ENCODE results near the gene FBXO44. TPM values are rescaled to one million over a fixed set of nuclear protein-coding genes. Genes with fewer than 3 reads are reported as not detected.

FBXO44 gene
- total RNA-seq, 6 donors from 2014 or later = 14.7 to 114 (median 18.0) TPM

DNA sequence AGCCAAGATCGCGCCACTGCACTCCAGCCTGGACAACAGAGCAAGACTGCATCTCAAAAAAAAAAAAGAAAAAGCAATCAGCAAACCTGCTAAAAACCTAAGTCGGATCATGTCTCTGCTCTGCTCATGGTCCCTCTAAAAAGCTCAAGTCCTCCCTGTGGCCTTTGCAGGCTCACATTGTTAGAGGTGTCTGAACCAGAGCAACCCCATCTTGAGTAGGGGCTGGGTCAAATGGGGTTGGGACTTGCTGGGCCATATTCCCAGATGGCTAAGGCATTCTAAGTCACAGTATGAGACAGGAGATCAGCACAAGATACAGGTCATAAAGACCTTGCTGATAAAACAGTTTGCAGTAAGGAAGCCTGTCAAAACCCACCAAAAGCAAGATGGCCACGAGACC is 33.8 kb downstream of the FBXO44 start:
- TF ChIP-seq EP300 (IDR thresholded peaks at IDR 0.05) = no peak
- no peak for TF ChIP-seq POLR2AphosphoS5 (IDR thresholded peaks at IDR 0.05)
- no peak for TF ChIP-seq POLR2A (IDR thresholded peaks at IDR 0.05)
- TF ChIP-seq, protein P1, sequence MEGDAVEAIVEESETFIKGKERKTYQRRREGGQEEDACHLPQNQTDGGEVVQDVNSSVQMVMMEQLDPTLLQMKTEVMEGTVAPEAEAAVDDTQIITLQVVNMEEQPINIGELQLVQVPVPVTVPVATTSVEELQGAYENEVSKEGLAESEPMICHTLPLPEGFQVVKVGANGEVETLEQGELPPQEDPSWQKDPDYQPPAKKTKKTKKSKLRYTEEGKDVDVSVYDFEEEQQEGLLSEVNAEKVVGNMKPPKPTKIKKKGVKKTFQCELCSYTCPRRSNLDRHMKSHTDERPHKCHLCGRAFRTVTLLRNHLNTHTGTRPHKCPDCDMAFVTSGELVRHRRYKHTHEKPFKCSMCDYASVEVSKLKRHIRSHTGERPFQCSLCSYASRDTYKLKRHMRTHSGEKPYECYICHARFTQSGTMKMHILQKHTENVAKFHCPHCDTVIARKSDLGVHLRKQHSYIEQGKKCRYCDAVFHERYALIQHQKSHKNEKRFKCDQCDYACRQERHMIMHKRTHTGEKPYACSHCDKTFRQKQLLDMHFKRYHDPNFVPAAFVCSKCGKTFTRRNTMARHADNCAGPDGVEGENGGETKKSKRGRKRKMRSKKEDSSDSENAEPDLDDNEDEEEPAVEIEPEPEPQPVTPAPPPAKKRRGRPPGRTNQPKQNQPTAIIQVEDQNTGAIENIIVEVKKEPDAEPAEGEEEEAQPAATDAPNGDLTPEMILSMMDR (IDR thresholded peaks at IDR 0.05) = no peak
- H3K4me3 ChIP-seq = no peak overlapping the region
- ATAC-seq (ENCODE audit: low FRiP score in 2 of 2) = no peak
- peaks cover 17 to 34% (median 26%) of the 10 kb centered on the region in 4 donors for H3K4me1 ChIP-seq
- WGBS, 2 donors = 90 to 97% methylated on average over 4 of the region's 4 CpGs
- H3K36me3 ChIP-seq = no peaks in the 10 kb centered on the region
- H3K27ac ChIP-seq = no peak overlapping the region
- H3K27me3 ChIP-seq = peaks cover 0 to 39% (median 21%) of the 10 kb centered on the region in 4 donors
- no peaks in the 10 kb centered on the region for H3K9me3 ChIP-seq
- no peak for DNase-seq

DNA sequence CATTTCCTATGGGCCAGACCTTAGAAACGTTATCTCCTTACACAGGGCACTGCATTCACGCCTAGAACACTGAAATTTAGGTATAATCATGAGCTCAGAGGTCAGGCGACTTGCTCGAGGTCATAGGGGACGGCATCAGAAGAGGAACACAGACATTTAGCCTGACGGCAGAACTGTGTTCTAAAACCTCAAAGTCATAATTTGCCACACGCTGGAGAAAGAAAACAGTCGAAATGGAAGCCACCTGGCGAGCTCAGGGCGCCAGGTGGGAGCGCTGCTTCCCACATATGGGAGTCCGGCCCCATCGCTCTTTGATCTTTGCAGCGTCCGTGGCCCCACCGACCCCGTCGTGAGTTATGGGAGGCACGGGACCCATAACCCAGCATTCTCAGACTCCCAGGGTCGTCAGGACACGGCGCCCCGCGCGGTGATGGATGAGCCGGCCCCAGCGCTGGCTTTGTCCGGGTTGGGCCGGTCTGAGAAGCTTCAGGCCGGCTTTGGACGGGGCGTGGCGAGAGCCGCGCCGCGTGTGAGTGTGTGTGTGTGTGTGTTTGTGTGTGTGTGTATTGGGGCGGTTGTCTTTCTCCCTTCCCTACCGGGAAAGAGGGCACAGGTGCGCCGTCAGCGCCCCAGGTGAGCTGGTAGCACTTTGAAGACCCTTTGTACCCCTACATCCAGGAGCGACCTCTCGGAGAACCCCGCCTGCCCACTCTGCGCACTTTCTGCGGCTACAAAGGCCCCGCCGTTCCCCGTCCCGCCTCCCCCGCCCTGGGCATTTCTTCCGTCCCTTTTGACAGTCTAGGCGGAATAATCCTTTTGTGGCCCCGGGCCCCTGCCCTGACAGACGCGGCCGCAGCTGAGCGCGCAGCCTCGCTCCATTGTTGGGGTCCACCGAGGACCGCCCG is 36.0 kb downstream of the FBXO44 start:
- Histone ChIP-seq H3K27ac (no peak overlapping the region), H3K9me3 (no peaks in the 10 kb centered on the region), H3K36me3 (no peaks in the 10 kb centered on the region), H3K4me3 (peak overlapping the region in 3 of 4 donors; percentile 29 to 36 (median 32)), H3K4me1 (peaks cover 17 to 35% (median 26%) of the 10 kb centered on the region in 4 donors), H3K27me3 (peaks cover 0 to 39% (median 21%) of the 10 kb centered on the region in 4 donors)
- WGBS, 2 donors = 5 to 6% methylated on average over 35 to 40 of the region's 64 CpGs
- ATAC-seq (ENCODE audit: low FRiP score in 2 of 2) = no peak
- DNase-seq = peak in 1 of 2 donors; percentile 60
- TF ChIP-seq, protein P1 (IDR thresholded peaks at IDR 0.05) = no peak
- TF ChIP-seq EP300 (IDR thresholded peaks at IDR 0.05) (no peak), POLR2A (IDR thresholded peaks at IDR 0.05) (no peak), POLR2AphosphoS5 (IDR thresholded peaks at IDR 0.05) (no peak)

DNA sequence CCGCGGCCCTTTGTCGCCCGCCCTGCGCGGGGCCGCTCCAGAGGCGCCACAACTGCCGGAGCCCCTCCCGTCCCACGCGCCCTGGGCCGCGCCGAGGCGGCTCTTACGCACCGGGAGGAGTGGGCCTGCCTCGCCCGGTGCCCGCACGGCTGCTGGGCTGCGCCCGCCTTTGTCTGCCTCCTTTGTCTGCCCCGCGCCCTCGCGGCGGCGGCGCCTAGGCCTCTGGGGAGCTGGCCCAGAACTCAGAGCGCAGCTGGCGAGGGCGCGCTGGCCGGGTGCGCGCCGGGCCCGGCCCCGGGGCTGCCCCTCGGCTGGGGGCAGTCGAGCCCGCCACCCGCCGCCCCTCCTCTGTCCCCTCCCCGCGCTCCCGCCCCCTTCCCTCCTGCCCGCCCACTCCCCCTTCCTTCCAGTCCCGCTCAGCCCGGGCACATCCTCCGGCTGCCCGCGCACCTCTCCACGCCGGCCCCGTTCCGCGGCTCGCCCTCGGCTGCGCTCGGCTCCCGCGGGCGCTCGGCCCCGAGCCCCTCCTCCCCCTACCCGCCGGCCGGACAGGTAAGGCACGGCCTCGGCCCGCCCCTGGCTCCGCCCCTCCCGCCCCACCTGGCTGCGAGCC is 36.7 kb downstream of the FBXO44 start, which contains the start of gene DRAXIN:
TSS of gene DRAXIN (plus strand) at position 409 of the 613 bp plus-strand sequence. CDS start 14,549 bp downstream, outside the sequence.
- ATAC-seq (ENCODE audit: low FRiP score in 2 of 2) = no peak
- Histone ChIP-seq H3K4me3 (peak within 1 kb of the TSS in 3 of 4 donors; percentile 29 to 36 (median 32)), H3K9me3 (no peaks in the 10 kb centered on the region), H3K27me3 (peaks cover 0 to 39% (median 21%) of the 10 kb centered on the region in 4 donors), H3K4me1 (peaks cover 17 to 35% (median 26%) of the 10 kb centered on the region in 4 donors), H3K36me3 (no peaks in the 10 kb centered on the region), H3K27ac (no peak within 1 kb of the TSS)
- peak in 1 of 2 donors; percentile 85 for DNase-seq
- no peak for TF ChIP-seq EP300 (IDR thresholded peaks at IDR 0.05)
- TF ChIP-seq, protein P1 (IDR thresholded peaks at IDR 0.05) = no peak
- TF ChIP-seq POLR2AphosphoS5 (IDR thresholded peaks at IDR 0.05) = no peak
- TF ChIP-seq POLR2A (IDR thresholded peaks at IDR 0.05) = no peak
- WGBS, 2 donors = 0 to 1% methylated on average over 15 to 19 of the region's 78 CpGs

DNA sequence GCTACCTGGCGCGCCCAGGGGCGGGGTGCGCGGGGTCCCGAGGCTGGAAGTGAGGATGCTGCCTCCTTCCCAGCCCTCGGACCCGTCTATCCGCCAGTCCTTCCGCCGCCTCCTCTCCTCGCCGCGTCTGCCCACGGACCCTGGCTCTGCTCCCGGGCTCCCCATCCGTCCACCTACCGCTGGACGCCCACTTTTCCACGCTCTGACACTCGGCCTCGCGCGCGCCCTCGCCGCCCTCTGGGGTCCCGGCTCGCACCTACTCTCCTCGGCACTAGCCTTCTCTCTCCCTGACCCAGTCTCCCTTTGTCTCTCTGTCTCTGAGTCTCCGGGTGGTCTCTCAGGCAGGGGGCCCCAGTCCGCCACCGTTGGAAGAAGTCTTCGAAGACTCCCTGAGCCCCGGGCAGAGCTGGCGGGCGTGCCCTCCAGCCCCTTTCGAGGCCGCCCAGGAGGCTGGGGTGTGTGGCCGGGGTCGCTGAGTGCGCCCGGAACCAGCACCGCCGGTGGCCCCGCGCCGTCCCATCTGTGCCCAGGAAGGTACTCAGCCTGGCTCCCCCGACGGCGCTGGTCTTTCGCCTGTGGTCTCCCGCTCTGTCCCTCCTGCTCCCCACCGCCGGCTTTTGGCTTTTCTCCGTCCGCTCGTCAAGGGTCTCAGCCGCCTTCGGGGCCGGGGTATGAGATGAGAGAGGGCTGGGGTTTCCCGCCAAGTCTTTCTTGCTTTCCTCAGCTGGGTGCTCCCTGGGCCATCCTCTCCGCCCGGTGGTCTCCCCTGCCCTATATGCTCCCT is 37.4 kb downstream of the FBXO44 start:
- Histone ChIP-seq H3K4me1 (peaks cover 17 to 35% (median 26%) of the 10 kb centered on the region in 4 donors), H3K27me3 (peaks cover 0 to 39% (median 21%) of the 10 kb centered on the region in 4 donors), H3K36me3 (no peaks in the 10 kb centered on the region), H3K27ac (no peak overlapping the region), H3K4me3 (peak overlapping the region in 3 of 4 donors; percentile 29 to 36 (median 32)), H3K9me3 (no peaks in the 10 kb centered on the region)
- ATAC-seq (ENCODE audit: low FRiP score in 2 of 2) = no peak
- TF ChIP-seq EP300 (IDR thresholded peaks at IDR 0.05) = no peak
- TF ChIP-seq, protein P1 (IDR thresholded peaks at IDR 0.05) = no peak
- no peak for TF ChIP-seq POLR2A (IDR thresholded peaks at IDR 0.05)
- no peak for TF ChIP-seq POLR2AphosphoS5 (IDR thresholded peaks at IDR 0.05)
- WGBS, 2 donors = 9% methylated on average over 25 to 32 of the region's 64 CpGs
- DNase-seq = no peak

All from upper lobe of left lung (tissue), 6 donors.